NCI-H524 (cell line): ENCODE data around the gene SMC1A.

Experiments used
- DNase-seq, 2 experiments: peaks; one replicate each; lab custom pipeline; 2025; lab: John Stamatoyannopoulos, UW

SMC1A gene

GRCh38 chrX:53340852-53341645 lies 81.4 kb downstream of the SMC1A start:
- DNase-seq, result no peak

GRCh38 chrX:53337101-53337500 lies 85.4 kb downstream of the SMC1A start:
- DNase-seq, result no peak

DNA sequence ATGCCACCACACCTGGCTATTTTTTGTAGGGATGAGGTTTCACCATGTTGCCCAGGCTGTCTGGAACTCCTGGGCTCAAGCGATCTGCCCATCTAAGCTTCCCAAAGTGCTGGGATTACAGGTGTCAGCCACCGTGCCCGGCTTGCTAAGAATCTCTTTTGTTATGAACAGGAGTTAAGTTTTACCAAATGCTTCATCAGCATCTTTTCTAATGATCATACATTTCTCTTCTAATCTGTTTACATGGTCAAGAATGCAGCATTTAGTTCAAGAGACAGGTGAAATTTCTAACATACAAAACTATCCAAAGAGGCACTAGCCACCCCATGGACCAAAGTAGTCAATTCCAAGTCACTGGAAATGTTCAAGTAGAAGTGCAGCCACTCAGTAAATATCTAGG lies 88.6 kb downstream of the SMC1A start:
- DNase-seq, result no peak

- no peak for DNase-seq
These were observed 90.2 kb downstream of the SMC1A start for GRCh38 chrX:53332204-53332603.

DNA sequence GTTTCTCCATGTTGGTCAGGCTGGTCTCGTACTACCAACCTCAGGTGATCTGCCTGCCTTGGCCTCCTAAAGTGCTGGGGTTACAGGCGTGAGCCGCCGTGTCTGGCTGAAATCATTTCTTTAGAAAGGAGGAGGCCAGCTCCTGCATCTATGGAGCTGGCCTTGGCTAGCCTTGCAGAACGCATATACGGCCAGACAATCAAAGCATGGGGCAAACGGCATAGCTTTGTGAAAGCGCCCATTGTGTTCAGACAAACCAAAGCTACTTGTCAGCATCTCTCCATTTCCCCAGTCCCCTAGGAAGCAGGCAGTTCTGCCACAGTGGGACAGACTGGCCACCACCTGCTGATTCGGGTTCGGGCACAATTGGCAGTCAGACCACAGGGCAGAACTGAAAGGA lies 92.1 kb downstream of the SMC1A start:
- no peak for DNase-seq

GRCh38 chrX:53324803-53325202 lies 97.7 kb downstream of the SMC1A start:
- no peak for DNase-seq
